K562 (cell line): ENCODE data around the gene LRP1. TPM values are rescaled to one million over a fixed set of nuclear protein-coding genes. Genes with fewer than 3 reads are reported as not detected.

Source experiments
- ATAC-seq: fragments of 200-7000 bp; cut with Tn5 transposase; 3 replicates; pipeline ENCODE4 v1.9.1; 2020; ENCODE audit warnings: moderate library complexity
- BruUV-seq: library from RNA; stranded (reverse); fragments of 400-500 nt; replicated peaks from 2 replicates; lab custom pipeline; 2021; lab: Mats Ljungman, UMichigan
- CTCF ChIA-PET: fragments of 300-600 bp; formaldehyde crosslinking; extraction: SDS; loops from one replicate; lab custom pipeline; 2021; ENCODE audit warnings: low intra/inter-chr PET ratio; lab: Yijun Ruan, JAX
- POLR2A ChIA-PET: fragments of 300-600, 350-650 bp; sonication (Branson Sonifier 250); formaldehyde crosslinking; extraction: SDS; loops from one replicate; lab custom pipeline; 2021; ENCODE audit warnings: antibody characterized with exemption, inconsistent platforms; lab: Yijun Ruan, JAX
- DNase-seq, 4 experiments: peaks; one replicate each; pipeline versions ENCODE4 v3.0.0 to v3.0.0-alpha.2; 2011 to 2018; ENCODE audit warnings: low spot score in 3 of 4, mixed read lengths in 3 of 4; ENCODE audit errors: extremely low read depth in 1 of 4
- FAIRE-seq: peaks from 2 replicates; lab custom pipeline; 2011; peaks lifted over from hg19 to GRCh38; lab: Jason Lieb, UNC
- H2AFZ ChIP-seq: 2 replicates; pipeline ENCODE4 v1.6.0; 2011; ENCODE audit warnings: low read depth, low read length, control low read depth, inconsistent platforms
- H3K27ac ChIP-seq: fragments of 200-600 bp; 3 replicates; pipeline ENCODE4 v1.8.0; 2011; ENCODE audit warnings: low read depth, mild to moderate bottlenecking, control low read depth, inconsistent platforms, low read length, moderate library complexity, mixed read lengths; ENCODE audit errors: extremely low read depth
- H3K27me3 ChIP-seq, 2 experiments: fragments of 300-600 bp in 1 of 2; 2 replicates in 1 of 2; 3 replicates in 1 of 2; pipeline versions ENCODE4 v1.6.0 to v1.8.0; 2011; ENCODE audit warnings: inconsistent platforms in 2 of 2, low read length in 2 of 2, mild to moderate bottlenecking in 1 of 2, mixed read lengths in 1 of 2, moderate library complexity in 1 of 2; ENCODE audit not compliant: control insufficient read depth in 2 of 2, insufficient read depth in 2 of 2
- H3K36me3 ChIP-seq: fragments of 300-600 bp; 3 replicates; pipeline ENCODE4 v1.8.0; 2011; ENCODE audit warnings: mild to moderate bottlenecking, low read length, inconsistent platforms; ENCODE audit not compliant: control insufficient read depth, insufficient read depth
- H3K4me1 ChIP-seq, 2 experiments: fragments of 200-600 bp in 1 of 2; replicated peaks in 1 of 2; 2 replicates in 1 of 2; 3 replicates in 1 of 2; pipeline versions ENCODE4 v1.5.1 to v1.8.0; 2011; ENCODE audit warnings: inconsistent platforms in 2 of 2, low read length in 2 of 2, mild to moderate bottlenecking in 1 of 2, mixed read lengths in 1 of 2, moderate library complexity in 1 of 2; ENCODE audit not compliant: control insufficient read depth in 2 of 2, insufficient read depth in 2 of 2
- H3K4me2 ChIP-seq: 2 replicates; pipeline ENCODE4 v1.6.1; 2011; ENCODE audit warnings: low read length, control low read depth, inconsistent platforms, mixed read lengths; ENCODE audit not compliant: insufficient read depth
- H3K4me3 ChIP-seq: fragments of 200-600 bp; sonication (generic), shearing (Covaris generic); 2 replicates; pipeline ENCODE4 v1.5.1; 2016; ENCODE audit warnings: control low read depth, inconsistent platforms
- H3K79me2 ChIP-seq: fragments of 200-600 bp; 3 replicates; pipeline ENCODE4 v1.8.0; 2011; ENCODE audit warnings: low read length, inconsistent platforms; ENCODE audit not compliant: control insufficient read depth, insufficient read depth
- H3K9ac ChIP-seq, 2 experiments: 2 replicates each; pipeline versions ENCODE4 v1.6.0 to v1.6.1; 2011; ENCODE audit warnings: low read depth in 2 of 2, low read length in 2 of 2, control low read depth in 1 of 2, inconsistent platforms in 1 of 2, mild to moderate bottlenecking in 1 of 2, mixed read lengths in 1 of 2; ENCODE audit not compliant: insufficient read depth in 1 of 2
- H3K9me1 ChIP-seq: one replicate; pipeline ENCODE4 v1.6.0; 2011; ENCODE audit warnings: inconsistent platforms, mild to moderate bottlenecking, low read length, moderate library complexity; ENCODE audit not compliant: control insufficient read depth, insufficient read depth
- H3K9me3 ChIP-seq: replicated peaks from 2 replicates; pipeline ENCODE4 v1.5.1; 2011; ENCODE audit warnings: low read depth, low read length, inconsistent platforms; ENCODE audit not compliant: control insufficient read depth, insufficient read depth
- H4K20me1 ChIP-seq: replicated peaks from 2 replicates; pipeline ENCODE4 v1.6.1; 2011; ENCODE audit warnings: low read length, inconsistent platforms, mixed read lengths; ENCODE audit not compliant: control insufficient read depth, insufficient read depth
- HNRNPUL1 ChIP-seq: fragments of 200-400 bp; formaldehyde crosslinking; IDR thresholded peaks from 2 replicates; pipeline ENCODE4 v1.6.1; 2017; ENCODE audit warnings: low read length
- MITF ChIP-seq: IDR thresholded peaks from 2 replicates; pipeline ENCODE4 v1.6.1; 2014; ENCODE audit warnings: antibody characterized with exemption
- NFXL1 ChIP-seq: fragments of 450-650 bp; formaldehyde crosslinking; IDR thresholded peaks from 2 replicates; pipeline ENCODE4 v1.4.0; 2021; ENCODE audit warnings: mild to moderate bottlenecking
- NR3C1 ChIP-seq: sonication (generic); formaldehyde crosslinking; IDR thresholded peaks from 2 replicates; pipeline ENCODE4 v1.8.1; 2022; ENCODE audit warnings: missing genetic modification reagents
- PHTF2 ChIP-seq: fragments of 250-450 bp; sonication (Bioruptor Pico); IDR thresholded peaks from 2 replicates; pipeline ENCODE4 v1.5.0; 2021; ENCODE audit warnings: mild to moderate bottlenecking
- TAF9B ChIP-seq: fragments of 450-650 bp; IDR thresholded peaks from 2 replicates; pipeline ENCODE4 v1.6.1; 2018; ENCODE audit warnings: mild to moderate bottlenecking; ENCODE audit not compliant: partially characterized antibody
- TAL1 ChIP-seq: fragments of 450-650 bp; IDR thresholded peaks from 2 replicates; pipeline ENCODE4 v1.6.1; 2016; ENCODE audit warnings: mild to moderate bottlenecking
- TARDBP ChIP-seq: fragments of 450-650 bp; IDR thresholded peaks from 2 replicates; pipeline ENCODE4 v1.6.1; 2016
- UBTF ChIP-seq, 2 experiments: IDR thresholded peaks; 2 replicates each; pipeline ENCODE4 v1.6.1; 2012; ENCODE audit warnings: improper control_type of control experiment in 2 of 2, low read depth in 2 of 2, low read length in 2 of 2, borderline replicate concordance in 1 of 2
- VEZF1 ChIP-seq: fragments of 200-800 bp; sonication (Bioruptor generic); IDR thresholded peaks from 2 replicates; pipeline ENCODE4 v1.6.1; 2017; ENCODE audit warnings: missing genetic modification characterization, missing compliant biosample characterization
- ZFPM2 ChIP-seq: fragments of 250-450 bp; sonication (Bioruptor Pico); IDR thresholded peaks from 2 replicates; pipeline ENCODE4 v1.5.1; 2022; ENCODE audit warnings: mild to moderate bottlenecking
- ZNF311 ChIP-seq: fragments of 250-450 bp; sonication (Bioruptor Pico); IDR thresholded peaks from 2 replicates; pipeline ENCODE4 v1.4.0; 2020; ENCODE audit warnings: mild to moderate bottlenecking, moderate library complexity
- ZNF316 ChIP-seq: fragments of 450-650 bp; IDR thresholded peaks from 2 replicates; pipeline ENCODE4 v1.6.1; 2016
- ZNF512 ChIP-seq: IDR thresholded peaks from 2 replicates; pipeline ENCODE4 v1.6.1; 2016; ENCODE audit warnings: missing genetic modification characterization, missing compliant biosample characterization
- ZNF57 ChIP-seq: fragments of 450-650 bp; formaldehyde crosslinking; IDR thresholded peaks from 2 replicates; pipeline ENCODE4 v1.4.0; 2020; ENCODE audit warnings: mild to moderate bottlenecking, moderate library complexity
- WGBS: fragments of 100-300 bp; shearing (Covaris generic); methylation state at CpG from one replicate; pipeline ENCODE4 v1.1.6; 2016; ENCODE audit warnings: low coverage, mixed read lengths; ENCODE audit not compliant: insufficient coverage; ENCODE audit errors: missing lambda C conversion rate; 5-methylcytosine and 5-hydroxymethylcytosine counted together
- in situ Hi-C: fragments of 300-500 bp; cut with MboI; formaldehyde crosslinking; loops from 4 replicates; pipeline ENCODE4 v1.15.0; 2018; ENCODE audit warnings: inconsistent platforms, mixed read lengths
- intact Hi-C: fragments of 100-400 bp; cut with micrococcal nuclease; formaldehyde crosslinking; loops from 2 replicates; pipeline ENCODE4 v1.14.2; 2022
- polyA plus RNA-seq, 8 experiments: library from polyadenylated mRNA; depleted of rRNA in 4 of 8; stranded (reverse) in 5 of 8; unstranded in 3 of 8; fragments of >200 nt; fragmentation: Nextera tagmentation in 2 of 8; fragmentation: Illumina TruSeq in 1 of 8; extraction: Ambion mirVana in 2 of 8; extraction: Trizol in 1 of 8; gene quantifications; 2 replicates each; pipeline versions ENCODE4 v1.2.1 to v1.2.3, GENCODE V29; 2011 to 2014; ENCODE audit warnings: inconsistent platforms in 1 of 8, missing spikeins in 1 of 8
- total RNA-seq, 7 experiments: library from RNA; depleted of rRNA in 6 of 7; stranded (reverse); fragments of >200 nt in 6 of 7; fragmentation: Illumina TruSeq in 2 of 7; extraction: Trizol in 2 of 7; gene quantifications; 2 replicates each; pipeline versions ENCODE4 v1.2.1 to v1.2.3, GENCODE V29; 2011 to 2021; ENCODE audit warnings: low replicate concordance in 1 of 7

The LRP1 gene
- total and polyA plus RNA-seq, 9 of the 15 experiments (the other 6 are each of a cell fraction or from before 2014, with no cell fraction given): 0.04 to 0.64 (median 0.19) TPM; not detected in 2

- BruUV-seq: no TSS peak
- peaks cover 17% of the 10 kb centered on the region; the same call in 1 of the 2 replicates for H4K20me1 ChIP-seq
- in situ Hi-C loops: no loop called here
- DNase-seq (peak; percentile 84 to 94 (median 90)), ATAC-seq (peak; percentile 81), FAIRE-seq (peak; percentile 92)
- intact Hi-C loops: loop anchor here (1.0 to 2.0 kb wide), 3 partner anchors 26 to 240 kb away; no protein-coding TSS in a partner anchor
- H3K9me3 ChIP-seq: no peaks in the 10 kb centered on the region
- no peak overlapping the region for H3K4me3 ChIP-seq
- H2AFZ ChIP-seq: peak overlapping the region; percentile 87
- H3K4me2 ChIP-seq: peak overlapping the region; percentile 48; the same call in 1 of the 2 replicates
- no peak overlapping the region for H3K9ac ChIP-seq
- H3K4me1 ChIP-seq: peaks cover 17 to 56% of the 10 kb centered on the region in 2 experiments; a peak in 4 of 5 replicates
- peaks cover 24 to 71% of the 10 kb centered on the region in 2 experiments; a peak in 4 of 5 replicates for H3K27me3 ChIP-seq
- H3K27ac ChIP-seq: no peak overlapping the region
- WGBS: 3% methylated on average over 15 of the region's 16 CpGs
- CTCF ChIA-PET: interaction anchor here (0.5 to 7.2 kb wide), 10 partner anchors 16 to 1927 kb away, joined by 3 to 186 read pairs (median 5); partner anchors contain the start of gene SHMT2
- POLR2A ChIA-PET: interaction anchor here (0.6 to 1.5 kb wide), 7 partner anchors 17 to 301 kb away, joined by 3 to 5 read pairs (median 4); partner anchors contain the start of gene SHMT2
- no peaks in the 10 kb centered on the region for H3K36me3 ChIP-seq
- peaks cover 5% of the 10 kb centered on the region for H3K9me1 ChIP-seq
- H3K79me2 ChIP-seq: no peaks in the 10 kb centered on the region
- TF ChIP-seq ZNF57 (CRISPR knock-in tag) (no peak), ZNF512 (tag) (peak; percentile 57), NFXL1 (CRISPR knock-in tag) (no peak), TAF9B (no peak), NR3C1 (CRISPR knock-in tag) (no peak), ZNF316 (no peak), TARDBP (no peak), ZFPM2 (CRISPR knock-in tag) (no peak), TAL1 (no peak), UBTF (IDR thresholded peaks at IDR 0.05; ENCODE audit: borderline replicate concordance in 1 of 2, low read depth in 2 of 2, low read length in 2 of 2) (no peak), VEZF1 (CRISPR knock-in tag) (peak; percentile 58; the same call in 1 of the 2 replicates), HNRNPUL1 (no peak), MITF (no peak), ZNF311 (CRISPR knock-in tag) (no peak), PHTF2 (CRISPR knock-in tag) (no peak)
Measured at GRCh38 chr12:57213058-57213715, 84.9 kb downstream of the LRP1 start.
